CD4-positive, alpha-beta T cell treated with Interleukin-10 for 1 hour (primary cell): Measurements from ENCODE around the gene KIAA1143.

Source experiments
- DNase-seq: peaks from one replicate; pipeline ENCODE4 v3.0.0-alpha.2; 2020

KIAA1143 gene

DNA sequence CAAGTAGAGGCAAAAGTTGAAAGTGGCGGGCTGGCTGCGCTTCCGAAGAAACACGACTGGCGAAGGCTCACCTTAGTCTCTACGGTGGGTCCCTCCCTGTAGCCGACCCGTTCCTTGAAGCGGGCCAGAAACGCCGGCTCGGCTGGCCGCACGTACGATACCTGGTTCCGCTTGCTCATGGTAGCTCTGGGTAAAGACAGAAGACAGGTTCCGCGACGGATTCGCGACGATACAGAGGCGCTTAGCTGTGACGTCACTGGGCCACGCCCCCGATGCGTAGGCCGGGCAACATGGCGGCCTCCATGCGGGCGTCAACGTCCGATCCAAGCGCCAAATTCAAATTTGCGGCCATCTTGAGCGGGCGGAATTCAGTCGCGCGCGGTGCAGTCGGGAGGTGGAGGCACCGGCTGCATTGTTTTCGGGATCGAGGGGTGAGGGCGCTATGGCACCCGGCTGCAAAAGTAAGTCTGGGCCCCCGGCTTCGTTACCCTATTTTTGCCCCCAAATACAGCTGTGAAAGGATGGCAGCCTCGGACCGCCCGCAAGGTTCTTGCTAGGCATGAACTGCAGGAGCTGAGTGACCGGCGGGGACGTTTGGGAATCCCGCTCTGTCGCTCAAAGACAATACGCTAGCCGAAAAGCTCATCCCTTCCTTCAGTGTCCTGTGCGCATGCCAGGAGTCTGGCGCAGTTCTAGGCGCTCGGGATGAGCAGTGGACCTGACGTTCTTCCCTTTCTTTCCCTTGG lies at the start of gene KIAA1143, which contains the start of gene KIF15:
Gene KIAA1143 (minus strand): TSS at position 196 of the 746 bp plus-strand sequence. CDS start 17 bp downstream, at position 179.
Gene KIF15 (plus strand): TSS at position 371 of the 746 bp plus-strand sequence. CDS start 72 bp downstream, at position 443.
- DNase-seq: peak; percentile 96

DNA sequence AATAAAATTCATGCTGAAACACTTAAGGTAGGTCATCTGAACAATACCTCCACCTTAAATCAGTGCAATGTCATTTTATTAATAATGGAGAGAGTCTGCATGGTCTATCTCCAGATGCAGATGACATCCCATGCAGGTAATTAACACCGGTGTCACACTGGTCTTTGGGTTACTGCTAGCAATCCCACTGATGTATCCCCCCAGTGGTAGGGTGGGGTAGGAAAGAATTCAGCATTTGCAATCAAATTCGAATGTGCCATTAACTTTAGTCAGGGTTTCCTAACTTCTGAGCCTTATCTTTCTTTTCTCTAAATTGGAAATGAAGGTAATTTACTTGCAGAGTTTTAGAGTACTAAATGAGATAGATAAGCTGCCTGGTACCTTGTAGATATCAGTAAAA lies 44.5 kb upstream of the KIAA1143 start:
- DNase-seq: no peak

DNA sequence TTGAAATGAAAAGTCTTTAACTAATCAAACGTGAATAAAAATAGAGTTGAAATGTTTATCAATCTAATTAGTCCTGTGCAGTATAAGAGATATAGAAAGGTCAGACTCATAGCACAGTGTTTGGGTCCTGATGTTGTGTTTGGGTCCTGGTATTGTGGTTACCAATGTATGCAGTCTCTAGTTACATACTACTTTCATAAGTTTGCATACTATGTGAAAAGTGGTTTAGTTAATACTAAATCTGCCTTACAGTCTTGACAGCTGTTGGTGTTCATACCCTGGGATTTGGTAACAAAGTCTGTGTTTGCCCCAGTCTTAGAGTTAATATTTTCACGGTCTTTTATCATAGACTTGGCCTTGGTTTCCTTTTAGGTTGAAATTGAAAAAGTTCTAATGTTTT lies 41.9 kb upstream of the KIAA1143 start:
- no peak for DNase-seq

DNA sequence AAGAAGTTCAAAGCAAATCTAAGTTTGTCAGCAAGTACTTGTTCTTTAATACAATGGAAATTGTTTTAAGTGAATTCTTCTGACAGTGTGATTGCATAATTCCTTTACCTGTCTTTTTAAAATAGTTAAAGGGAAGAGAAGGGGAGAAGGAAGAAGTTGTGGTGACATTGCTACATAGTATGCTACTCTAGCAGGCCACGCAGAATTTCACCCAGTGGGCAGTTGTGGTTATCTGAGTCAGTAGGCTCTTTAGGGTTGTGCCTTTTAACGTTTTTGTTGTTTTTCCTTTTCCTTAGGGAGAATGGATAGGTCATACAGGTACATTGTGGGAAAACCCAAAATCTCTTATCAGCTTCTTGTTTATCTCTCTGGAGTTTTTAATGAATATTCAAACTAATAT lies 40.6 kb upstream of the KIAA1143 start:
- DNase-seq: no peak

DNA sequence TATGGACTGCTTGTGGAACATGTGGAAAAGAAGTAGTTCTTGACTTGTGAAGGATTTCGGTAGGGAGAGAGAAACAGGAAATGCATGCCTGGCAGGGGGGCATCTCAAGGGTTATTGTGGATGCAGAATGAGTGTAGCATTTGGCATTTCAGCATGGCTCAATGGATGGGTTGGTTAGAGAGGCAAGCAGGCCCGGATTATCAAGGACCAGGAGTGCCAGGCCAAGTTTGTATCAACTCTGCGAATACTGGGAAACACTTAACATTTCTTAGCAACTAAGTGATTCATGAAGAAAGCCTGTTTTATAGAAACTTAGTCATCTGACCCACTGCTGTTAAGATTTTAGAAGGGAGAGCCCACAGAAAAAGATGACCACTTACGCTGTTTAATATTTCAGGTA lies 33.8 kb upstream of the KIAA1143 start:
- no peak for DNase-seq

DNA sequence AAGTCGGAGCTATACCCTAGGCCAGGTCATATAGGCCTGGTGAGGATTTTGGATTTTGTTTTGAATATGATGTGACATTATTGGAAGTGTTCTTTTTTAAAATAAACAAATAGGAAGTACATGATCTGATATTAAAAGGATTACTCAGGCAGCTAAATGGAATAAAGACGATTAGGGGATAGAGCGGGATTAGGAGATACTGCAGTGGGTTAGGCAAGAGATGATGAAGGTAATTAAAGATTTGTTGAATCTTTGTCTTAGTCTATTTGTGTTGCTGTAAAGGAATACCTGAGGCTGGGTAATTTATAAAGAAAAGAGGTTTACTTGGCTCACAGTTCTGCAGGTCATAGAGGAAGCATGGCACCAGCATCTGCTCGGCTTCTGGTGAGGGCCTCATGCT lies 21.5 kb upstream of the KIAA1143 start:
- DNase-seq: no peak

DNA sequence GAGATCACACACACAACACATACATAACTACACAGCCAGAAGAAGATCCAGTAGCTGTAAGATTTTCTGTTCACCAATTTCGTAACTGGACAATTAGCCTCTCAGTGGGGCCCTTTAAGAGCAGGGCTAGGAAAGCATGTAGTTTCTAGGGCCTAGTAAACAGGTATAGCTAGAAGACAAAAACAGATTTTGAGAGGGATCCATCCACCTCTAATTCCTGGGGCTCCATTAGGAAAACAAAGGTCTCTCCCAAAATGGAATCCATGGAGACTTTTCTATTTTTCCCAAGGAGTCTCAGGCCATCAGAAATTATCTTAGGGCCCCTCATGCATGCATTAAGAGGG lies 10.7 kb upstream of the KIAA1143 start:
- DNase-seq: no peak

DNA sequence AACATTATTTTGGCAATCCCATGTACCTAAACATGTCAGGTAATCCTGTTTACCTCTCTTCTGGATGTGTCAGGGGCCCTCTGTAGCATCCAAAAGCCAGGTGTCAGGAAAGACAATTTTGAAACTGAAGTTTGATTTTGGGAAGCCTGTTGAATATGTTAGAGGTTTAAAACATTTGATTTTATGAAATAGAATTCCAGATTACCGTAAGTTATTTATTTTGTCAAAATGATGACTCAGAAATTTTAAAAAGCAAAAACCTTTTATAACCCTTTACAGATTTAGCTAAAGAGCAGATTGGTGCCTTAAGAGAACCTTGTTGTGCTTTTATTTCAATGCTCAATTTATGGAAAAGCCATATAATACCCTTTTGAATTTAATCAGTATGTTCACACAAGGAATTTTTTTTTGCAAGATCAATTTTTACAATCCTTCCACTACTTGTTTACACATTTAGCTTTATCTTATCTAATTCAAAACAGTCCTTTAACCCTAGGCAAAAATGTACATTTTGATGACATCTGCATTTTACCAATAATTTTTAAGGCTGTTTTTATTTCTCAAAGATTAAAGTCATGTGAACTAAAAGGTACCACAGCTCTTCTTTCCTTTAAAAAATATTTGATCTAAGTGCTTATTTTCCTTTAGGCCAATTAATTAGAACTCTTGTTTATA lies 10.1 kb upstream of the KIAA1143 start:
- DNase-seq: no peak

DNA sequence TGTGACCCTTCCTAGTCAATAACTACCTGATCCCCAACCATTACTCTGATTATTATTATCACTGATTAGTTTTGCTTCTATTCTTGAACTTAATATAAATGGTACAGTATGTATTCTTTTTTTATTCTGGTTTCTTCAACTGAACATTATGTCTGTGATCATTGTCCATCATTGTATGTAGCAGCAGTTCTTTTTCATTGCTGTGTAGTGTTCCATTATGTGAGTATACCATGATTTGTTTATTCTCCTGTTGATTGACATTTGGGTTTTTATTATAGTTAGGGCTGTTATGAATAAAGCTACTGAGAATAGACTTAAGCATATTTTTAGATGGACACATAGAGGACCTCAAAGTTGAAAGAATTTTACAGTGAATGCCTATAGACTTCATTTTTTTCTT lies 2.8 kb upstream of the KIAA1143 start:
- DNase-seq: no peak

DNA sequence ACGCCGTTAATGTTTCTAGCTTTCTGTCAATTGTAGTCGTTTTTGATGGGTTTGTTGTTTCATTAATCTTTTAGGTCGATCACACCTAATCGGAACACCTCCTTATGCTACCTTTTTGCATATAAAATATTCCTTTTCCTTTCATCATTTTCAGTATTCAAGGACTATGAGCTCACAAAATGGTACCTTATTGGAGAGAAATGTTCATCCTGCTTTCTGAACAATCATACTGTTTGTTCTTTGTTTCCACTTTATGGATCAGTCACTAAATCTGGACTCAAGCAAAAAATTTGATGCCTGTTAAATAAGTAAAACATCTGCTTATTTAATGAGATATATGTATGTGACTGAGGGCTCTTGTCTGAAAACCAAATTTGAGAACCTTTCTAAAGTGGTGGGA lies 1.3 kb upstream of the KIAA1143 start:
- no peak for DNase-seq

DNA sequence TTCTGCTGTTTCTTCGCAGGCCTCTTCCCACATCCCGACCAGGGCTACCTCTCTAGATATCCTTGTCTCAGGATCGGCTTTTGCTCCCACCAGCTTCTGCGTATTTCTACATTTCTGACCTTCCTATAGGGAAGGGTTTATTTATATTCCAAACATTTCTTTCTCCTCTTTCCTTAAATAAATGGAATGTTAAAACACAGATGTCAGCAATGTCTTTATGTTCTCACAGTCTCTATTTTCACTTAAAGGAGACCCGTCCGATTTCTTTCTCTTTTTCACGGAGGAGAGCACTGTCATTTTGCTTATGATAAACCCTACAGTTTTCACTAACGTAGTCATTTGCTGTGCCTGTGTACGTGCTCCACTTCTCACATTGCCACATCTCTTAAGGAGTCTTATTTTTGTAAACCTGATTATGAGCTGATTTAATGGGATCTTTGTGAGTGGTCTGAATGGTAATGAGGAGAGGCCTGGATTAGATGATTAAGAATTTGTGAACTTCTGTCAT lies 805 bp upstream of the KIAA1143 start:
- no peak for DNase-seq

DNA sequence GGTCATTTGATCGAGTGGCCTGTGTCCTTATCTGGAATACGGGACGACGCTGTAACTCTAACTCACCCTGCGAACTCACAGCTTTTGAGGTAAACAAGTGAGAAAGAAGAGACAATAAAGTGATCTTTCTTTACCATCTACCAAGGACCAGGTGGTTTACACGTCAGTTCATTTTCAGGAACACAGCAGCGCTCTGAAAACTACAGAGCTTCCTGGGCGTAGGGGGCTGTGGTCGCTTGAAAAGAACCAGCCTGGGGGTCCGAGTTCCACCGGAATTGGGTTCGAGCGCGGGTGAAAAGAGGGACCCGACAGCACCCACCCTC lies 357 bp downstream of the KIAA1143 start:
- no peak for DNase-seq

DNA sequence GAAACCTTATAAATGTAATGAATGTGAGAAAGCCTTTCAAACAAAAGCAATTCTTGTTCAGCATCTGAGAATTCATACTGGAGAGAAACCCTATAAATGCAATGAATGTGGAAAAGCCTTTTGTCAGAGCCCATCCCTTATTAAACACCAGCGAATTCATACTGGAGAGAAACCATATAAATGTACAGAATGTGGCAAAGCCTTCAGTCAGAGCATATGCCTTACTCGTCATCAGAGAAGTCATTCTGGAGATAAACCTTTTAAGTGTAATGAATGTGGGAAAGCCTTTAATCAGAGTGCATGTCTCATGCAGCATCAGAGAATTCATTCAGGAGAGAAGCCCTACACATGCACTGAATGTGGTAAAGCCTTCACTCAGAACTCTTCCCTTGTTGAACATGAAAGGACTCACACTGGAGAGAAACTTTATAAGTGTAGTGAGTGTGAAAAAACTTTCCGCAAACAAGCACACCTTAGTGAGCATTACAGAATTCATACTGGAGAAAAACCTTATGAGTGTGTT lies 26.7 kb downstream of the KIAA1143 start:
- DNase-seq: no peak

DNA sequence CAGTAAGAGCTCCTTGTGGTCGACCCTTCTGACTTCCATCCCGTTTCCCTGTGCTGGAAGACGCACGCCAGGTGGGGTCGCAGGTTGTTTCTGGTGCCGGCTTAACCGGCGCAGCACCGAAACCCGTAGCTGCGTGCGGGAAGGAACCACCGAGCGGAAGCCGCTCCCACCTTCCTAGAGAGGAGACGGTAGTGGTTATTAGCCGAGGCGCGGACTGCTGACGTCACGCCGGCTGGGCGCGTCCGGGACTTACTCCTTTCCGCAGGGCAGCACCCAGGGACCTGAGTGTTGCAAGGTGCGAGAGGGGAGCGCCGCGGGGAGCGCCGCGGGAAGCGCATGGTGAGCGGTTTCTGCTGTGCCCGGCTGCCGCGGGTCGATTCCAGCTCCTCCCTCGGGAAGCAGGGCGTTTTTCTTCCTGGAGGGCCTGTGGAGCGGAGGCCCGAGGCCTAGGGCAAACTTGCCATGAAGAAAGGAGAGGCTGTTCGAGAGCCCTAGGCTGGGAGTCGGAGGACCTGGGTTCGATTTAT lies 32.0 kb downstream of the KIAA1143 start, which contains the start of gene ZNF501:
Gene ZNF501 (plus strand): TSS at position 252 of the 527 bp plus-strand sequence. CDS start 4,787 bp downstream, outside the sequence.
- DNase-seq: peak; percentile 87

DNA sequence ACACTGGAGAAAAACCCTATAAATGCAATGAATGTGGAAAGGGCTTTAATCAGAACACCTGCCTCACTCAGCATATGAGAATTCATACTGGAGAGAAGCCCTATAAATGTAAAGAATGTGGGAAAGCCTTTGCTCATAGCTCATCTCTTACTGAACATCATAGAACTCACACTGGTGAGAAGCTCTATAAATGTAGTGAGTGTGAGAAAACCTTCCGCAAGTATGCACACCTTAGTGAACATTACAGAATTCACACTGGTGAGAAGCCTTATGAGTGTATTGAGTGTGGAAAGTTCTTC lies 39.4 kb downstream of the KIAA1143 start:
- DNase-seq: no peak

DNA sequence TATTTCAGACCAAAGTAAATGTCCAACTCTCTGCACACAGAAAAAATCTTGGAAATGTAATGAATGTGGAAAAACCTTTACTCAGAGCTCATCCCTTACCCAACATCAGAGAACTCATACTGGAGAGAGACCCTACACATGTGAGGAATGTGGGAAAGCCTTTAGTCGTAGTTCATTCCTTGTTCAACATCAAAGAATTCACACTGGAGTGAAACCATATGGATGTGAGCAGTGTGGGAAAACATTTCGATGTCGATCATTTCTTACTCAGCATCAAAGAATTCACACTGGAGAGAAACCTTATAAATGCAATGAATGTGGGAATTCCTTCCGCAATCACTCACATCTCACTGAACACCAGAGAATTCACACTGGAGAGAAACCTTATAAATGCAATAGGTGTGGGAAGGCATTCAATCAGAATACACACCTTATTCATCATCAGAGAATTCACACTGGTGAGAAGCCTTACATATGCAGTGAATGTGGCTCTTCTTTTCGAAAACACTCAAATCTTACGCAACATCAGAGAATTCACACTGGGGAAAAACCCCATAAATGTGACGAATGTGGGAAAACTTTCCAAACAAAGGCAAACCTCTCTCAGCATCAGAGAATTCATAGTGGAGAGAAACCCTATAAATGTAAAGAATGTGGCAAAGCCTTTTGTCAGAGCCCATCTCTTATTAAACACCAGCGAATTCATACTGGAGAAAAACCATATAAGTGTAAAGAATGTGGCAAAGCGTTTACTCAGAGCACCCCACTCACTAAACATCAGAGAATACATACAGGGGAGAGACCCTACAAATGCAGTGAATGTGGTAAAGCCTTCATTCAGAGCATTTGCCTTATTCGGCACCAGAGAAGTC lies 40.0 kb downstream of the KIAA1143 start:
- no peak for DNase-seq

DNA sequence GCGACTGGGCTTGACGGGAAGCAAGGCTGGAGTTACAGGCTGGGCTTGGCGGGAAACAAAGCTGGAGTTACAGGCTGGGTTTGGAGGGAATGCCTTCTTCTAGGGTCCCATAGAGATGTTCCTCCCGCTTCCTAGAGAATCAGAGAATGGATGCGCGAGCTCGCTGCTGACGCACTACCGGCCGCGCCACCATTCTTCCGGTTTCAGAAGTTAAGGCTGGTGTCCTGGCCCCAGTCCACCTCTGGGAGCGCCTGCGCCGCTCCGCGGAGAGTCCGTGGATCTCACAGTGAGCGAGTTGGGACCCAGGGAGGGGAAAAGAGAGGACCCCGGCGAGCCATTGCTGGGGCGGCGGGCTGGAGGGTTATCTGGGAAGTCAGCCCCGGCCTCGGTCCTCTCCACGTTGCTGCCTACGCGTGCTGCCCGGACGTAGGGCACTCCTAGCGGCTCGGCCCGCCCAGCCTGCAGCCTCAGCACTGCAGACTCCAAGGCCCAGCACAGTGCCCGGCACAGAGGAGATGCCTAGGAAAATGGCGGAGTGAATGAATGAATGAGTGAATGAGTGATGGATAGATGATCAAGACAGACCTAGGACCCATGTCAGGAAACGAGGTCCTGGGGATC lies 48.9 kb downstream of the KIAA1143 start, which contains the start of gene ZNF502:
Gene ZNF502 (plus strand): TSS at position 206 of the 621 bp plus-strand sequence. CDS start 7,602 bp downstream, outside the sequence.
- peak; percentile 56 for DNase-seq
